ENCODE results near the gene PCDHGA9. TPM values are rescaled to one million over a fixed set of nuclear protein-coding genes. Genes with fewer than 3 reads are reported as not detected.
"Not testable (repeated sequence)": the region's sequence is repeated elsewhere in the genome, so short reads cannot be mapped to it uniquely, and the experiment has no call there.

Gene PCDHGA9
- total RNA-seq, 2 donors from 2014 or later, result 4.9 to 8.2 TPM

GRCh38 chr5:141398608-141399007, 4.0 kb upstream of the PCDHGA9 start:
- H3K9me3 ChIP-seq, result peaks cover 0 to 63% (median 8%) of the 10 kb centered on the region in 3 donors
- no peaks in the 10 kb centered on the region for H3K4me1 ChIP-seq
- H3K27ac ChIP-seq, result no peak overlapping the region
- TF ChIP-seq CTCF (IDR thresholded peaks at IDR 0.05) (no peak), POLR2A (IDR thresholded peaks at IDR 0.05) (no peak)
- intact Hi-C loops (cut with DNase I), result no loop called here
- no peak for ATAC-seq
- H3K36me3 ChIP-seq (replicated peaks in 1 of 2; ENCODE audit: insufficient read depth in 1 of 2, low read depth in 2 of 2), result no peaks in the 10 kb centered on the region
- no peaks in the 10 kb centered on the region for H3K27me3 ChIP-seq
- 19 to 30% methylated on average over 15 of the region's 15 CpGs for WGBS, 2 donors
- no peak for DNase-seq
- H3K4me3 ChIP-seq, result no peak overlapping the region

GRCh38 chr5:141399555-141400258, 2.9 kb upstream of the PCDHGA9 start:
- H3K9me3 ChIP-seq, result peaks cover 0 to 64% (median 10%) of the 10 kb centered on the region in 3 donors
- WGBS, 2 donors, result 17 to 25% methylated on average over 11 to 51 of the region's 61 CpGs
- intact Hi-C loops (cut with DNase I), result no loop called here
- TF ChIP-seq CTCF (IDR thresholded peaks at IDR 0.05) (no peak), POLR2A (IDR thresholded peaks at IDR 0.05) (no peak)
- no peaks in the 10 kb centered on the region for H3K27me3 ChIP-seq
- DNase-seq (no peak), ATAC-seq (no peak)
- no peak overlapping the region for H3K4me3 ChIP-seq
- no peaks in the 10 kb centered on the region for H3K36me3 ChIP-seq (replicated peaks in 1 of 2; ENCODE audit: insufficient read depth in 1 of 2, low read depth in 2 of 2)
- no peaks in the 10 kb centered on the region for H3K4me1 ChIP-seq
- H3K27ac ChIP-seq, result no peak overlapping the region

GRCh38 chr5:141403387-141403786, 809 bp downstream of the PCDHGA9 start:
- DNase-seq, result no peak
- H3K4me1 ChIP-seq, result no peaks in the 10 kb centered on the region
- H3K27me3 ChIP-seq, result no peaks in the 10 kb centered on the region
- H3K4me3 ChIP-seq, result no peak overlapping the region
- 23% methylated on average over 17 to 22 of the region's 22 CpGs for WGBS, 2 donors
- ATAC-seq, result no peak
- no peak overlapping the region for H3K27ac ChIP-seq
- no peaks in the 10 kb centered on the region for H3K36me3 ChIP-seq (replicated peaks in 1 of 2; ENCODE audit: insufficient read depth in 1 of 2, low read depth in 2 of 2)
- TF ChIP-seq CTCF (IDR thresholded peaks at IDR 0.05) (no peak), POLR2A (IDR thresholded peaks at IDR 0.05) (no peak)
- peaks cover 0 to 71% (median 10%) of the 10 kb centered on the region in 3 donors for H3K9me3 ChIP-seq
- intact Hi-C loops (cut with DNase I), result no loop called here

- H3K36me3 ChIP-seq (replicated peaks in 1 of 2; ENCODE audit: insufficient read depth in 1 of 2, low read depth in 2 of 2); intact Hi-C loops (cut with DNase I); H3K27ac ChIP-seq; H3K27me3 ChIP-seq; H3K4me3 ChIP-seq; H3K4me1 ChIP-seq: not testable (repeated sequence)
- TF ChIP-seq CTCF (IDR thresholded peaks at IDR 0.05), result peak in 5 of 7 experiments; percentile 37 to 55 (median 45)
- H3K9me3 ChIP-seq, result peaks cover 0 to 77% (median 11%) of the 10 kb centered on the region in 3 donors
- ATAC-seq, result peak; percentile 73
- 9 to 17% methylated on average over 31 to 49 of the region's 51 CpGs for WGBS, 2 donors
- peak; percentile 27 to 56 (median 34) for DNase-seq
These were observed 5.4 kb downstream of the PCDHGA9 start, which contains the start of gene PCDHGB6 for GRCh38 chr5:141407790-141408505. Gene PCDHGB6 (plus strand): TSS chr5:141408021. CDS start chr5:141408203, 182 bp downstream.

Data from body of pancreas (tissue), 4 donors.